Measurements from ENCODE around the gene BHMT.

BHMT gene

DNA sequence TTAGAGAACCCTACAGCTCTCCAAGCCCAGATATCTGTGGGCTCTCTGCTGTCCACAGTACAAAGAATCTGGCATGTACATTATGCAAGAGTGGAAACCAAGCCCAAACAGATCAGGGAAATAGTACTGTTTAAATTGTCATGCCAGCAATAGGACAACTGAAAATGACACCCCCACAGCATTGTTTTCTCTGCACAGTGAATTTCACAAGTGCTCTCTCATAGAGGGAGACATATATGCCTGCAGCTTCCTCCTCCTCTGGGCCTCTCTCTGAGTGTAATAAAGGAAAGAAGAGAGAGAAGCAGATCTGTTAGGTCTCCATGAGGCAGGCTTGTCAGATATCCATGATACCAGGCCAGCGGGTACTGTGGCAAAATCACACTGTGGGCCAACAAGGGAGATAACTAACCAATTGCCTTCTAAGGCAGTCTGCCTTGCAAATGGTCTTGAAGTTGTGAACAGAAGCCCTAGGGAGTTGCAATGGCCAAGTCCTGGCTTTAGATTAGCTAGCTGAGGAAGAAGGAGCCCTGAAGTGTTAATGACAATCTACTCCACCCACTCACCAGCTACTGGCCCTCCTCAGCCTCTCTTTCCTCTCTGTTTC lies 69.9 kb downstream of the BHMT start:
- CTCF ChIA-PET = interaction anchor here (0.9 kb wide), 1 partner anchor 48 kb away, joined by 11 read pairs; no protein-coding TSS in a partner anchor
- POLR2A ChIA-PET (ENCODE audit: low non-redundant PET) = interaction anchor here (0.6 kb wide), 1 partner anchor 20 kb away, joined by 3 read pairs; no protein-coding TSS in a partner anchor
- TF ChIP-seq, protein P1, sequence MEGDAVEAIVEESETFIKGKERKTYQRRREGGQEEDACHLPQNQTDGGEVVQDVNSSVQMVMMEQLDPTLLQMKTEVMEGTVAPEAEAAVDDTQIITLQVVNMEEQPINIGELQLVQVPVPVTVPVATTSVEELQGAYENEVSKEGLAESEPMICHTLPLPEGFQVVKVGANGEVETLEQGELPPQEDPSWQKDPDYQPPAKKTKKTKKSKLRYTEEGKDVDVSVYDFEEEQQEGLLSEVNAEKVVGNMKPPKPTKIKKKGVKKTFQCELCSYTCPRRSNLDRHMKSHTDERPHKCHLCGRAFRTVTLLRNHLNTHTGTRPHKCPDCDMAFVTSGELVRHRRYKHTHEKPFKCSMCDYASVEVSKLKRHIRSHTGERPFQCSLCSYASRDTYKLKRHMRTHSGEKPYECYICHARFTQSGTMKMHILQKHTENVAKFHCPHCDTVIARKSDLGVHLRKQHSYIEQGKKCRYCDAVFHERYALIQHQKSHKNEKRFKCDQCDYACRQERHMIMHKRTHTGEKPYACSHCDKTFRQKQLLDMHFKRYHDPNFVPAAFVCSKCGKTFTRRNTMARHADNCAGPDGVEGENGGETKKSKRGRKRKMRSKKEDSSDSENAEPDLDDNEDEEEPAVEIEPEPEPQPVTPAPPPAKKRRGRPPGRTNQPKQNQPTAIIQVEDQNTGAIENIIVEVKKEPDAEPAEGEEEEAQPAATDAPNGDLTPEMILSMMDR (conservative IDR thresholded peaks at IDR 0.05; ENCODE audit: low read depth) = no peak
- no peak overlapping the region for H3K27ac ChIP-seq
- no peak for DNase-seq (ENCODE audit: low spot score)
